IMR-90 (cell line): ENCODE data around the gene KCTD10. TPM values are rescaled to one million over a fixed set of nuclear protein-coding genes. Genes with fewer than 3 reads are reported as not detected.

Experiments
- ATAC-seq: fragments of 200-7000 bp; cut with Tn5 transposase; 2 replicates; pipeline ENCODE4 v1.9.1; 2020; ENCODE audit warnings: low read depth, mild to moderate bottlenecking, moderate library complexity
- BruUV-seq: library from RNA; stranded (reverse); fragments of 400-500 nt; replicated peaks from 2 replicates; lab custom pipeline; 2021; lab: Mats Ljungman, UMichigan
- CTCF ChIA-PET: fragments of 300-600 bp; formaldehyde crosslinking; extraction: SDS; loops from one replicate; lab custom pipeline; 2021; ENCODE audit warnings: antibody characterized with exemption; lab: Yijun Ruan, JAX
- POLR2A ChIA-PET: fragments of 300-600 bp; sonication (Branson Sonifier 250); formaldehyde crosslinking; loops from one replicate; lab custom pipeline; 2022; ENCODE audit warnings: antibody characterized with exemption; ENCODE audit not compliant: unreplicated experiment; lab: Charles Lee
- DNase-seq: peaks from one replicate; pipeline ENCODE4 v3.0.0; 2013
- H2AFZ ChIP-seq: replicated peaks from 2 replicates; pipeline ENCODE3; 2013; ENCODE audit warnings: low read length, mild to moderate bottlenecking; ENCODE audit not compliant: poor library complexity
- H2AK5ac ChIP-seq: 2 replicates; pipeline ENCODE4 v1.6.1; 2013; ENCODE audit warnings: low read depth, low read length, inconsistent platforms
- H2AK9ac ChIP-seq: replicated peaks from 2 replicates; pipeline ENCODE3; 2013; ENCODE audit warnings: mild to moderate bottlenecking, low read depth, low read length, moderate library complexity; ENCODE audit not compliant: poor library complexity
- H2BK120ac ChIP-seq: 2 replicates; pipeline ENCODE4 v1.6.1; 2013; ENCODE audit warnings: low read depth, low read length, inconsistent platforms
- H2BK15ac ChIP-seq: 3 replicates; pipeline ENCODE4 v1.6.1; 2013; ENCODE audit warnings: low read depth, low read length, inconsistent platforms
- H2BK20ac ChIP-seq: 2 replicates; pipeline ENCODE4 v1.6.1; 2013; ENCODE audit warnings: low read depth, mild to moderate bottlenecking, inconsistent platforms, low read length, moderate library complexity
- H2BK5ac ChIP-seq: 2 replicates; pipeline ENCODE4 v1.6.1; 2013; ENCODE audit warnings: mild to moderate bottlenecking, low read depth, low read length, inconsistent platforms; ENCODE audit not compliant: poor library complexity, severe bottlenecking
- H3K14ac ChIP-seq: replicated peaks from 2 replicates; pipeline ENCODE4 v1.6.1; 2013; ENCODE audit warnings: low read depth, low read length, inconsistent platforms
- H3K18ac ChIP-seq: 2 replicates; pipeline ENCODE4 v1.6.1; 2013; ENCODE audit warnings: low read depth, low read length, control low read depth
- H3K23ac ChIP-seq: 2 replicates; pipeline ENCODE4 v1.6.1; 2013; ENCODE audit warnings: low read depth, low read length, inconsistent platforms
- H3K27ac ChIP-seq: 2 replicates; pipeline ENCODE4 v1.5.1; 2013; ENCODE audit warnings: mild to moderate bottlenecking, control low read depth, low read length; ENCODE audit not compliant: insufficient read depth
- H3K27me3 ChIP-seq: 2 replicates; pipeline ENCODE4 v1.6.1; 2013; ENCODE audit warnings: low read length; ENCODE audit not compliant: control insufficient read depth, insufficient read depth
- H3K36me3 ChIP-seq: 2 replicates; pipeline ENCODE4 v1.6.1; 2013; ENCODE audit warnings: low read length, mixed read lengths; ENCODE audit not compliant: control insufficient read depth, insufficient read depth
- H3K4ac ChIP-seq: 2 replicates; pipeline ENCODE4 v1.6.1; 2013; ENCODE audit warnings: low read depth, low read length, inconsistent platforms
- H3K4me1 ChIP-seq: 2 replicates; pipeline ENCODE4 v1.6.1; 2013; ENCODE audit warnings: low read length, mixed read lengths; ENCODE audit not compliant: control insufficient read depth, insufficient read depth
- H3K4me2 ChIP-seq: 2 replicates; pipeline ENCODE4 v1.6.1; 2013; ENCODE audit warnings: low read depth, mild to moderate bottlenecking, control low read depth, low read length, moderate library complexity
- H3K4me3 ChIP-seq: 2 replicates; pipeline ENCODE4 v1.5.1; 2013; ENCODE audit warnings: low read depth, mild to moderate bottlenecking, control low read depth, low read length, moderate library complexity; ENCODE audit not compliant: insufficient read depth
- H3K56ac ChIP-seq: 2 replicates; pipeline ENCODE4 v1.6.1; 2013; ENCODE audit warnings: low read length, inconsistent platforms; ENCODE audit not compliant: insufficient read depth; ENCODE audit errors: extremely low read depth
- H3K79me1 ChIP-seq, 2 experiments: 2 replicates each; pipeline ENCODE4 v1.6.1; 2013; ENCODE audit warnings: low read length in 2 of 2, inconsistent platforms in 1 of 2, low read depth in 1 of 2
- H3K9ac ChIP-seq: 2 replicates; pipeline ENCODE4 v1.6.1; 2013; ENCODE audit warnings: low read depth, low read length, control low read depth
- H3K9me1 ChIP-seq: 2 replicates; pipeline ENCODE4 v1.6.1; 2013; ENCODE audit warnings: low read length, inconsistent platforms; ENCODE audit not compliant: insufficient read depth
- H3K9me3 ChIP-seq: 2 replicates; pipeline ENCODE4 v1.6.1; 2013; ENCODE audit warnings: low read length; ENCODE audit not compliant: control insufficient read depth, insufficient read depth
- H4K20me1 ChIP-seq: 2 replicates; pipeline ENCODE4 v1.6.1; 2013; ENCODE audit warnings: low read length, inconsistent platforms; ENCODE audit not compliant: insufficient read depth
- H4K5ac ChIP-seq: 2 replicates; pipeline ENCODE4 v1.6.1; 2013; ENCODE audit warnings: mild to moderate bottlenecking, low read depth, low read length, control low read depth
- H4K8ac ChIP-seq, 2 experiments: 2 replicates each; pipeline ENCODE4 v1.6.1; 2013; ENCODE audit warnings: low read depth in 2 of 2, low read length in 2 of 2, control low read depth in 1 of 2, inconsistent platforms in 1 of 2
- H4K91ac ChIP-seq: 2 replicates; pipeline ENCODE4 v1.6.1; 2013; ENCODE audit warnings: low read depth, low read length, inconsistent platforms; ENCODE audit not compliant: insufficient read depth
- BHLHE40 ChIP-seq: fragments of 150-350 bp; IDR thresholded peaks from 2 replicates; pipeline ENCODE4 v1.6.1; 2016; ENCODE audit warnings: mild to moderate bottlenecking, low read depth, low read length
- CHD1 ChIP-seq: IDR thresholded peaks from 2 replicates; pipeline ENCODE4 v1.6.1; 2012; ENCODE audit warnings: low read depth, low read length, improper control_type of control experiment
- MAFK ChIP-seq: IDR thresholded peaks from 2 replicates; pipeline ENCODE4 v1.6.1; 2012; ENCODE audit warnings: low read depth, low read length, improper control_type of control experiment
- NFE2L2 ChIP-seq: fragments of 150-350 bp; IDR thresholded peaks from 2 replicates; pipeline ENCODE4 v1.6.1; 2016; ENCODE audit warnings: low read depth, mild to moderate bottlenecking, low read length
- WGBS, 2 experiments: methylation state at CpG; one replicate each; pipeline versions ENCODE4 v1.1.5 to v1.1.7; 2013; ENCODE audit warnings: missing lambda C conversion rate in 2 of 2; ENCODE audit not compliant: insufficient read length in 1 of 2; ENCODE audit errors: extremely low coverage in 2 of 2; 5-methylcytosine and 5-hydroxymethylcytosine counted together
- dilution Hi-C: fragments of 300-500 bp; cut with HindIII; formaldehyde crosslinking; loops from one replicate; pipeline ENCODE4 v1.14.3; 2018; ENCODE audit warnings: low sequenced_read_pairs; ENCODE audit not compliant: unreplicated experiment
- in situ Hi-C: fragments of 300-500 bp; cut with MboI; formaldehyde crosslinking; loops from 3 replicates; pipeline ENCODE4 v1.14.3; 2019; ENCODE audit warnings: low sequenced_read_pairs, inconsistent platforms, mixed read lengths
- intact Hi-C: fragments of 100-400 bp; cut with micrococcal nuclease; formaldehyde crosslinking; loops from 2 replicates; pipeline ENCODE4 v1.10.0; 2022
- polyA plus RNA-seq, 3 experiments: library from polyadenylated mRNA; depleted of rRNA; stranded (reverse); fragments of >200 nt; gene quantifications; 2 replicates each; pipeline ENCODE4 v1.2.3, GENCODE V29; 2012; ENCODE audit warnings: low replicate concordance in 1 of 3
- total RNA-seq: library from RNA; depleted of rRNA; stranded (reverse); fragments of >200 nt; gene quantifications from 2 replicates; pipeline ENCODE4 v1.2.3, GENCODE V29; 2012
- TF ChIP-seq, protein P1 (sequence below): conservative IDR thresholded peaks from 2 replicates; pipeline ENCODE4 v1.5.1; 2012; ENCODE audit warnings: mild to moderate bottlenecking, low read depth, low read length, improper control_type of control experiment
- TF ChIP-seq, protein P2 (sequence below): fragments of 150-350 bp; IDR thresholded peaks from 2 replicates; pipeline ENCODE4 v1.6.1; 2016; ENCODE audit warnings: low read depth, mild to moderate bottlenecking, low read length, moderate library complexity, borderline replicate concordance

KCTD10 gene
- total and polyA plus RNA-seq, 2 of the 4 experiments (the other 2 are of a cell fraction), result 72.1 to 88.4 TPM

DNA sequence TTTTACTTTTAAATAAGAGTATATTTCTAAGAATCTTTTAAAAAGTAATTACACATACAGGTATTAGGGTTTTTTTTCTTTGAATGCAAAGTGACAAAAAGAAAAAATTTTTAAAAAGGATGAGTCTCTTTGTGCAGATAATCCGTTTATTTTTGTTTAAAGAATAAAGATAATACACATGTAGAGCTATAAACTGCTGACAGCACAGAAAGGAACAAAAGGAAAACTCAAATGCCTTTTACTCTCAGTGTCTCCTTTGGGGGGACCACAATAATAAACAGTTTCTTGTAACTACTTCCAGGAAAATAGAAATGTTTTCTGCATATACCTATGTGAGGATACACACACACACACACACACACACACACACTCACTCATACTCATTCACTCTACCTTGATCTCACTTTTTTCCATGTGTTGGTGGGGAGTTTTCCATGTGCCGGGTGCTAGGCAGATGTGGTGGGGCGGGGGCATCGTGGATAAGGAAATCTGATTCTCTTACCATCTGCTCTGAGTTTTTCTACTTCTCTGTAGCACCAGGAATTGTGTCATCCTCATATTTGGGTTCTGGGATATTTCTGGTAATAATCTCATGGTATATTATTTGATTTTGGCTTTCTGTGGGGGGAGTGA lies 58.1 kb downstream of the KCTD10 start:
- Histone ChIP-seq H2BK120ac (no peak overlapping the region), H4K20me1 (no peaks in the 10 kb centered on the region), H4K8ac (no peak overlapping the region), H3K9me3 (no peaks in the 10 kb centered on the region), H3K4ac (no peak overlapping the region), H3K56ac (no peak overlapping the region), H3K18ac (no peak overlapping the region), H3K9ac (no peak overlapping the region), H3K4me3 (no peak overlapping the region), H2AK5ac (no peak overlapping the region), H3K27ac (no peak overlapping the region), H4K91ac (no peak overlapping the region), H2AK9ac (no peak overlapping the region), H3K23ac (no peak overlapping the region), H3K27me3 (peaks cover 6% of the 10 kb centered on the region; the same call in 1 of the 2 replicates), H3K4me1 (no peaks in the 10 kb centered on the region; the same call in none of the 2 replicates), H3K79me1 (no peaks in the 10 kb centered on the region), H2AFZ (no peak overlapping the region), H3K14ac (no peak overlapping the region), H2BK15ac (no peak overlapping the region), H3K36me3 (no peaks in the 10 kb centered on the region), H2BK20ac (no peak overlapping the region), H2BK5ac (no peak overlapping the region), H4K5ac (no peak overlapping the region), H3K4me2 (no peak overlapping the region), H3K9me1 (0 out of 2 replicates have a peak, but pooled peaks cover 2% of the 10 kb centered on the region)
- POLR2A ChIA-PET, result interaction anchor here (0.7 kb wide), 1 partner anchor 103 kb away, joined by 6 read pairs; no protein-coding TSS in a partner anchor
- ATAC-seq, result no peak
- in situ Hi-C loops, result no loop called here
- DNase-seq, result no peak
- intact Hi-C loops, result no loop called here
- CTCF ChIA-PET, result interaction anchor here (0.5 to 0.6 kb wide), 2 partner anchors 9 to 24 kb away, joined by 3 read pairs; no protein-coding TSS in a partner anchor
- WGBS, 2 experiments, result no CpG with 5 or more reads among the region's 4 CpGs
- dilution Hi-C loops, result no loop called here
- no TSS peak for BruUV-seq
- TF ChIP-seq MAFK (peak; percentile 72), BHLHE40 (no peak), CHD1 (no peak), NFE2L2 (no peak)
- TF ChIP-seq, protein P1, sequence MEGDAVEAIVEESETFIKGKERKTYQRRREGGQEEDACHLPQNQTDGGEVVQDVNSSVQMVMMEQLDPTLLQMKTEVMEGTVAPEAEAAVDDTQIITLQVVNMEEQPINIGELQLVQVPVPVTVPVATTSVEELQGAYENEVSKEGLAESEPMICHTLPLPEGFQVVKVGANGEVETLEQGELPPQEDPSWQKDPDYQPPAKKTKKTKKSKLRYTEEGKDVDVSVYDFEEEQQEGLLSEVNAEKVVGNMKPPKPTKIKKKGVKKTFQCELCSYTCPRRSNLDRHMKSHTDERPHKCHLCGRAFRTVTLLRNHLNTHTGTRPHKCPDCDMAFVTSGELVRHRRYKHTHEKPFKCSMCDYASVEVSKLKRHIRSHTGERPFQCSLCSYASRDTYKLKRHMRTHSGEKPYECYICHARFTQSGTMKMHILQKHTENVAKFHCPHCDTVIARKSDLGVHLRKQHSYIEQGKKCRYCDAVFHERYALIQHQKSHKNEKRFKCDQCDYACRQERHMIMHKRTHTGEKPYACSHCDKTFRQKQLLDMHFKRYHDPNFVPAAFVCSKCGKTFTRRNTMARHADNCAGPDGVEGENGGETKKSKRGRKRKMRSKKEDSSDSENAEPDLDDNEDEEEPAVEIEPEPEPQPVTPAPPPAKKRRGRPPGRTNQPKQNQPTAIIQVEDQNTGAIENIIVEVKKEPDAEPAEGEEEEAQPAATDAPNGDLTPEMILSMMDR, result no peak
- TF ChIP-seq, protein P2, sequence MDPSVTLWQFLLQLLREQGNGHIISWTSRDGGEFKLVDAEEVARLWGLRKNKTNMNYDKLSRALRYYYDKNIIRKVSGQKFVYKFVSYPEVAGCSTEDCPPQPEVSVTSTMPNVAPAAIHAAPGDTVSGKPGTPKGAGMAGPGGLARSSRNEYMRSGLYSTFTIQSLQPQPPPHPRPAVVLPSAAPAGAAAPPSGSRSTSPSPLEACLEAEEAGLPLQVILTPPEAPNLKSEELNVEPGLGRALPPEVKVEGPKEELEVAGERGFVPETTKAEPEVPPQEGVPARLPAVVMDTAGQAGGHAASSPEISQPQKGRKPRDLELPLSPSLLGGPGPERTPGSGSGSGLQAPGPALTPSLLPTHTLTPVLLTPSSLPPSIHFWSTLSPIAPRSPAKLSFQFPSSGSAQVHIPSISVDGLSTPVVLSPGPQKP, result no peak
